Keratinocyte (primary cell): ENCODE measurements around the gene NRDE2.

Experiments used
- EZH2 ChIP-seq: IDR thresholded peaks from one replicate; pipeline ENCODE4 v1.6.1; 2012; ENCODE audit warnings: inconsistent platforms, mild to moderate bottlenecking, low read length, moderate library complexity
- TF ChIP-seq, protein P1 (sequence below), 3 experiments: IDR thresholded peaks in 1 of 3; conservative IDR thresholded peaks in 1 of 3; optimal IDR thresholded peaks in 1 of 3; 2 replicates in 2 of 3; 3 replicates in 1 of 3; pipeline versions ENCODE3 to v1.5.1; 2011; ENCODE audit warnings: low read length in 3 of 3, mild to moderate bottlenecking in 3 of 3, moderate library complexity in 2 of 3, control low read depth in 1 of 3, inconsistent platforms in 1 of 3; ENCODE audit not compliant: insufficient read depth in 2 of 3; ENCODE audit errors: extremely low read depth in 1 of 3

DNA sequence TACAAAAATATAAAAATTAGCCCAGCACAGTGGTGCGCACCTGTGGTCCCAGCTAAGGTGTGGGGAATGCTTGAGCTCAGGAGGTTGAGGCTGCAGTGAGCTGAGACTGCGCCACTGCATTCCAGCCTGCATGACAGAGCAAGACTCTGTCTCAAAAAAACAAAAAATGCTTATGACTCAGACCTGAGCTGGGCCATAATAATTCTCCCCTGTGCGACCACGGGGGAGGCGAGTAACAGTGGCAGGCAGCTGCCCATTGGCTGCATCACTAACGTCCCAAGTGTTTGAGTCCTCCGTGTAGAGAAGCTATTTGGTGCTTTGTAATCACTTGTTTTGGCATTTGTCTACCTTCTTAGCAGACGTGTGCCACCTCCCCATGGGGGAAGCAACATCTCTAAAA, 50.5 kb downstream of the NRDE2 start:
- TF ChIP-seq, protein P1, sequence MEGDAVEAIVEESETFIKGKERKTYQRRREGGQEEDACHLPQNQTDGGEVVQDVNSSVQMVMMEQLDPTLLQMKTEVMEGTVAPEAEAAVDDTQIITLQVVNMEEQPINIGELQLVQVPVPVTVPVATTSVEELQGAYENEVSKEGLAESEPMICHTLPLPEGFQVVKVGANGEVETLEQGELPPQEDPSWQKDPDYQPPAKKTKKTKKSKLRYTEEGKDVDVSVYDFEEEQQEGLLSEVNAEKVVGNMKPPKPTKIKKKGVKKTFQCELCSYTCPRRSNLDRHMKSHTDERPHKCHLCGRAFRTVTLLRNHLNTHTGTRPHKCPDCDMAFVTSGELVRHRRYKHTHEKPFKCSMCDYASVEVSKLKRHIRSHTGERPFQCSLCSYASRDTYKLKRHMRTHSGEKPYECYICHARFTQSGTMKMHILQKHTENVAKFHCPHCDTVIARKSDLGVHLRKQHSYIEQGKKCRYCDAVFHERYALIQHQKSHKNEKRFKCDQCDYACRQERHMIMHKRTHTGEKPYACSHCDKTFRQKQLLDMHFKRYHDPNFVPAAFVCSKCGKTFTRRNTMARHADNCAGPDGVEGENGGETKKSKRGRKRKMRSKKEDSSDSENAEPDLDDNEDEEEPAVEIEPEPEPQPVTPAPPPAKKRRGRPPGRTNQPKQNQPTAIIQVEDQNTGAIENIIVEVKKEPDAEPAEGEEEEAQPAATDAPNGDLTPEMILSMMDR (optimal IDR thresholded peaks at IDR 0.05 in 1 of 3, IDR thresholded peaks at IDR 0.05 in 1 of 3, conservative IDR thresholded peaks at IDR 0.05 in 1 of 3; ENCODE audit: extremely low read depth in 1 of 3, insufficient read depth in 2 of 3, low read length in 3 of 3): no peak
- no peak for TF ChIP-seq EZH2
